Memory B cell (primary cell): ENCODE data around the gene OGDHL.
"Not testable (repeated sequence)": the region's sequence is repeated elsewhere in the genome, so short reads cannot be mapped to it uniquely, and the experiment has no call there.

ENCODE experiments used
- ATAC-seq: fragments of 150-1000 bp; cut with Tn5 transposase; 2 replicates; pipeline ENCODE4 v1.10.0; 2021; ENCODE audit warnings: low read depth, mild to moderate bottlenecking, moderate library complexity
- DNase-seq, 2 donors: peaks; one replicate each; pipeline ENCODE4 v3.0.0; 2022; ENCODE audit warnings: low spot score in 2 of 2
- H3K27ac Mint-ChIP-seq: one replicate; pipeline ENCODE4 v1.8.0; 2022; ENCODE audit warnings: mild to moderate bottlenecking, moderate library complexity, mixed read lengths
- H3K27me3 Mint-ChIP-seq: one replicate; pipeline ENCODE4 v1.8.0; 2022; ENCODE audit warnings: mixed read lengths
- H3K36me3 Mint-ChIP-seq: one replicate; pipeline ENCODE4 v1.8.0; 2022; ENCODE audit warnings: mild to moderate bottlenecking, mixed read lengths
- H3K4me1 Mint-ChIP-seq: one replicate; pipeline ENCODE4 v1.8.0; 2022; ENCODE audit warnings: mixed read lengths
- H3K4me3 Mint-ChIP-seq: one replicate; pipeline ENCODE4 v1.8.0; 2022; ENCODE audit warnings: mild to moderate bottlenecking, moderate library complexity, mixed read lengths
- H3K9me3 Mint-ChIP-seq: one replicate; pipeline ENCODE4 v1.8.0; 2022; ENCODE audit warnings: mixed read lengths

The OGDHL gene

GRCh38 chr10:49739426-49739825 is 22.7 kb downstream of the OGDHL start:
- ATAC-seq (no peak), DNase-seq (no peak)
- H3K4me3 Mint-ChIP-seq: no peak overlapping the region
- no peaks in the 10 kb centered on the region for H3K27me3 Mint-ChIP-seq
- H3K9me3 Mint-ChIP-seq: no peaks in the 10 kb centered on the region
- no peaks in the 10 kb centered on the region for H3K36me3 Mint-ChIP-seq
- H3K4me1 Mint-ChIP-seq: no peaks in the 10 kb centered on the region
- no peak overlapping the region for H3K27ac Mint-ChIP-seq

- no peak overlapping the region for H3K4me3 Mint-ChIP-seq
- H3K27ac Mint-ChIP-seq: no peak overlapping the region
- H3K9me3 Mint-ChIP-seq: no peaks in the 10 kb centered on the region
- H3K36me3 Mint-ChIP-seq: no peaks in the 10 kb centered on the region
- H3K27me3 Mint-ChIP-seq: no peaks in the 10 kb centered on the region
- ATAC-seq (no peak), DNase-seq (no peak)
- H3K4me1 Mint-ChIP-seq: no peaks in the 10 kb centered on the region
Measured at GRCh38 chr10:49738616-49739360, 23.3 kb downstream of the OGDHL start.

GRCh38 chr10:49737474-49738201 is 24.5 kb downstream of the OGDHL start:
- Mint-ChIP-seq H3K4me3 (no peak overlapping the region), H3K36me3 (no peaks in the 10 kb centered on the region), H3K27me3 (no peaks in the 10 kb centered on the region), H3K27ac (no peak overlapping the region), H3K4me1 (no peaks in the 10 kb centered on the region), H3K9me3 (no peaks in the 10 kb centered on the region)
- DNase-seq (no peak), ATAC-seq (no peak)

GRCh38 chr10:49736564-49737113 is 25.5 kb downstream of the OGDHL start:
- DNase-seq: no peak
- Mint-ChIP-seq H3K4me1 (no peaks in the 10 kb centered on the region), H3K27me3 (no peaks in the 10 kb centered on the region), H3K9me3 (no peaks in the 10 kb centered on the region), H3K4me3 (no peak overlapping the region), H3K27ac (no peak overlapping the region), H3K36me3 (no peaks in the 10 kb centered on the region)
- no peak for ATAC-seq

GRCh38 chr10:49735848-49736563 is 26.1 kb downstream of the OGDHL start:
- H3K27me3 Mint-ChIP-seq: no peaks in the 10 kb centered on the region
- DNase-seq: no peak
- H3K4me1 Mint-ChIP-seq: no peaks in the 10 kb centered on the region
- no peak overlapping the region for H3K27ac Mint-ChIP-seq
- no peak overlapping the region for H3K4me3 Mint-ChIP-seq
- ATAC-seq: no peak
- no peaks in the 10 kb centered on the region for H3K9me3 Mint-ChIP-seq
- H3K36me3 Mint-ChIP-seq: no peaks in the 10 kb centered on the region

GRCh38 chr10:49735161-49735560 is 27.0 kb downstream of the OGDHL start:
- no peaks in the 10 kb centered on the region for H3K9me3 Mint-ChIP-seq
- H3K27ac Mint-ChIP-seq: no peak overlapping the region
- no peaks in the 10 kb centered on the region for H3K4me1 Mint-ChIP-seq
- no peaks in the 10 kb centered on the region for H3K36me3 Mint-ChIP-seq
- H3K27me3 Mint-ChIP-seq: no peaks in the 10 kb centered on the region
- no peak for DNase-seq
- no peak for ATAC-seq
- no peak overlapping the region for H3K4me3 Mint-ChIP-seq

GRCh38 chr10:49734676-49735075 is 27.4 kb downstream of the OGDHL start:
- DNase-seq: no peak
- no peaks in the 10 kb centered on the region for H3K27me3 Mint-ChIP-seq
- no peak overlapping the region for H3K4me3 Mint-ChIP-seq
- H3K4me1 Mint-ChIP-seq: no peaks in the 10 kb centered on the region
- H3K9me3 Mint-ChIP-seq: no peaks in the 10 kb centered on the region
- H3K36me3 Mint-ChIP-seq: no peaks in the 10 kb centered on the region
- H3K27ac Mint-ChIP-seq: no peak overlapping the region
- ATAC-seq: no peak

GRCh38 chr10:49733866-49734265 is 28.3 kb downstream of the OGDHL start:
- Mint-ChIP-seq H3K36me3 (no peaks in the 10 kb centered on the region), H3K9me3 (no peaks in the 10 kb centered on the region), H3K4me3 (no peak overlapping the region), H3K4me1 (no peaks in the 10 kb centered on the region), H3K27ac (no peak overlapping the region), H3K27me3 (no peaks in the 10 kb centered on the region)
- DNase-seq (no peak), ATAC-seq (no peak)

- ATAC-seq (no peak), DNase-seq (no peak)
- Mint-ChIP-seq H3K27me3 (no peaks in the 10 kb centered on the region), H3K4me1 (no peaks in the 10 kb centered on the region), H3K9me3 (peaks cover 6% of the 10 kb centered on the region), H3K36me3 (no peaks in the 10 kb centered on the region), H3K4me3 (no peak overlapping the region), H3K27ac (no peak overlapping the region)
Measured at GRCh38 chr10:49726593-49726992, 35.5 kb downstream of the OGDHL start.

- peaks cover 12% of the 10 kb centered on the region for H3K27me3 Mint-ChIP-seq
- H3K4me3 Mint-ChIP-seq, H3K4me1 Mint-ChIP-seq, H3K36me3 Mint-ChIP-seq, DNase-seq, ATAC-seq, H3K9me3 Mint-ChIP-seq, H3K27ac Mint-ChIP-seq: not testable (repeated sequence)
Measured at GRCh38 chr10:49715157-49715556, 47.0 kb downstream of the OGDHL start.

- DNase-seq (no peak), ATAC-seq (no peak)
- peaks cover 23% of the 10 kb centered on the region for H3K27me3 Mint-ChIP-seq
- no peak overlapping the region for H3K27ac Mint-ChIP-seq
- H3K4me1 Mint-ChIP-seq: no peaks in the 10 kb centered on the region
- no peaks in the 10 kb centered on the region for H3K36me3 Mint-ChIP-seq
- no peak overlapping the region for H3K4me3 Mint-ChIP-seq
- H3K9me3 Mint-ChIP-seq: peaks cover 4% of the 10 kb centered on the region
Measured at GRCh38 chr10:49713266-49713665, 48.9 kb downstream of the OGDHL start.

GRCh38 chr10:49711481-49711880 is 50.6 kb downstream of the OGDHL start:
- no peak for DNase-seq
- no peak overlapping the region for H3K27ac Mint-ChIP-seq
- H3K36me3 Mint-ChIP-seq: no peaks in the 10 kb centered on the region
- peaks cover 2% of the 10 kb centered on the region for H3K9me3 Mint-ChIP-seq
- H3K4me1 Mint-ChIP-seq: no peaks in the 10 kb centered on the region
- peaks cover 19% of the 10 kb centered on the region for H3K27me3 Mint-ChIP-seq
- H3K4me3 Mint-ChIP-seq: no peak overlapping the region
- no peak for ATAC-seq

- Mint-ChIP-seq H3K36me3 (no peaks in the 10 kb centered on the region), H3K9me3 (no peaks in the 10 kb centered on the region), H3K4me1 (no peaks in the 10 kb centered on the region), H3K27me3 (peaks cover 17% of the 10 kb centered on the region), H3K4me3 (no peak overlapping the region), H3K27ac (no peak overlapping the region)
- DNase-seq (no peak), ATAC-seq (no peak)
Measured at GRCh38 chr10:49710966-49711365, 51.2 kb downstream of the OGDHL start.

GRCh38 chr10:49709934-49710333 is 52.2 kb downstream of the OGDHL start:
- Mint-ChIP-seq H3K27ac (no peak overlapping the region), H3K36me3 (no peaks in the 10 kb centered on the region), H3K9me3 (no peaks in the 10 kb centered on the region), H3K4me1 (no peaks in the 10 kb centered on the region), H3K27me3 (peaks cover 17% of the 10 kb centered on the region), H3K4me3 (no peak overlapping the region)
- DNase-seq (no peak), ATAC-seq (no peak)
